H1 (cell line): ENCODE measurements around the gene FAM219A. TPM values are rescaled to one million over a fixed set of nuclear protein-coding genes. Genes with fewer than 3 reads are reported as not detected.

Source experiments
- KDM1A ChIP-seq: fragments of 200-600, 300-600 bp; sonication (generic); IDR thresholded peaks from 2 replicates; pipeline ENCODE4 v1.7.1; 2016; ENCODE audit warnings: mild to moderate bottlenecking, low read length, borderline replicate concordance
- YY1 ChIP-seq: IDR thresholded peaks from 2 replicates; pipeline ENCODE4 v1.6.1; 2011; ENCODE audit warnings: low read depth, mild to moderate bottlenecking, low read length
- polyA plus RNA-seq, 7 experiments: library from polyadenylated mRNA; depleted of rRNA in 3 of 7; stranded (reverse) in 5 of 7; unstranded in 2 of 7; fragments of >200 nt in 5 of 7; fragments of 200-250 nt in 2 of 7; gene quantifications; 1 replicate in 5 of 7; 2 replicates in 1 of 7; 4 replicates in 1 of 7; pipeline versions ENCODE4 v1.2.1 to v1.2.3, GENCODE V29; 2011 to 2013; ENCODE audit warnings: missing spikeins in 2 of 7, mixed read lengths in 2 of 7
- total RNA-seq: library from RNA; stranded (reverse); fragmentation: NEBNext Ultra II Directional; extraction: Animal tissue kit (Norgen Biotek cat#: 25700); gene quantifications from 2 replicates; pipeline ENCODE4 v1.2.1, GENCODE V29; 2021

FAM219A gene
- total and polyA plus RNA-seq, 2 of the 8 experiments (the other 6 are each of a cell fraction or from before 2014, with no cell fraction given) = 7.7 to 10.4 TPM

DNA sequence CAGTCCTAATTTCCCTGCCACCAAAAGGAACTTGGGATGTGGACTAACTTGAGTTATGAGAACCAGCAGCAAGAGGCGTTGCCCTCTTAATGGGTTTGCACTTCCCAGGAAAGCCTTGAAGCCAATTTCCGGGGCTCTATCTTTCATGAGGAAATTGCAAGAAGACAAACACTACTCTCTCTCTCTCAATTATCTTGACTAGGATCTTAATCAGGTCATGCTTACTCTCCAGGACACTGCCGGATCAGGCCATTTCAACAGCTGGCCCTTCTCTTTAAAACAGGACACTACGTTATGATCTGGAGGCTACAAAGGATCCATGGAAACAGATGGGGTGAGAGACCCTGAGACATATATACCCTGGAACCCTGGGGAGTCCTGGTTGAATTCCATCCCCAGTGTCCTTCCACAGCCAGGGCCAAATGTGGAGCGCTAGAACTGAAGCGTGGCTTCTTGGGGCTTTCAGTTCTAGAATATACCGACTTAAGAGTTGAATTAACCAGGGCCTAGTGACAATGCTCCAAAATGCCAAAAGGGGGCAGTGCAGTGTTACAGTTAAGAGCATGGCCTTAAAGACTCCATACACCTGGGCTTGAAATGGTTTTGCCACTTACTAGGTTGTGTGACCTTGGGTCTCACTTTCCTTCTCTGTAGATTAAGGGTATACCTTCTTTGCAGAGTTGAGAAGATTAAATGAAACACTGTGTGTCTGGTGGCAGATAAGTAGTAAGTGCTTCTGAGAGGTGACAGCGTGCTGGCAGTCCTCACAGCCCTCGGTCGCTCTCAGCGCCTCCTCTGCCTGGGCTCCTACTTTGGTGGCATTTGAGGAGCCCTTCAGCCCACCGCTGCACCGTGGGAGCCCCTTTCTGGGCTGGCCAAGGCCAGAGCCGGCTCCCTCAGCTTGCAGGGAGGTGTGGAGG, 21.1 kb downstream of the FAM219A start (continued):
- TF ChIP-seq KDM1A (no peak), YY1 (0 out of 2 replicates have a peak, but pooled peaks have one; percentile 19)
